ENCODE data around the gene PIBF1.

The PIBF1 gene

GRCh38 chr13:73058736-73059459 is 277.0 kb downstream of the PIBF1 start, which contains the start of gene KLF5:
Gene KLF5, plus strand, starts transcription at chr13:73059005. Its CDS starts 323 bp downstream, at chr13:73059328.
- DNase-seq (ENCODE audit: low read depth in 3 of 3), result peak; percentile 85 to 96 (median 90)

DNA sequence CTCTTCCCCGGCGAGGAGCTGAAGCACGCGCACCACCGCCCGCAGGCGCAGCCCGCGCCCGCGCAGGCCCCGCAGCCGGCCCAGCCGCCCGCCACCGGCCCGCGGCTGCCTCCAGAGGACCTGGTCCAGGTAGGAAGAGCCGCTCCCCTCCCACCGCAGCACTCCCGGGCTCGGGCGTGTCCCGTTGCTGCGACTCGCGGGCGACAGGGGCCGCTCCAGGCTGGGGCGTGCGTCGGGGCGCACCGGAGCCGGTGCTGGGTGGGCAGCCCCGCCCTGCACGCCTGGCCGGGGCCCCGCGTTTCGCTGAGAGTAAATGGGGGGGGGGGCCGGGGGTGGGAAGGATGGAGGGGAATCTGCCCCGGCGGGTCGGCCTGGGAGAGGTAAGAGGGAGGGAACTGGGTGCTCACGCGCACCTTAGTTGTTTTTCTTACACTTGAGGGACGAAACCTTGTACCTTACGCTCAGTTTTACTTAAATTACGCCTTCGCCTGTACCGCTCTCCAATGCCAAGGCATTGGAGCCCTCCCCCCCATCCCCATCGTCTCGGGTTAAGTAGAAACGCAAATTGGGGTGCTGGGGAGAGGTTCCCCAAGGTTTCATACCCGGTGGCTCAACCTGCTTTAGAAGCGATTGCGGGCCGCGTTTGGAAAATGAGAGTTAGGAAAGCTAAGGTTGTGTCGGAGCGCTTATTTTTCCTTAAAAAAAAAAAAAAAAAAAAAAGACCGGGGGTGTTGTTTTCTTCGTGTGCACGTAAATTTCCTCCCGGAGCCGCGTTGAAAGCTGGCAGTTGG is 277.7 kb downstream of the PIBF1 start:
- peak in 2 of 3 experiments; percentile 1 to 36 for DNase-seq (ENCODE audit: low read depth in 3 of 3)

DNA sequence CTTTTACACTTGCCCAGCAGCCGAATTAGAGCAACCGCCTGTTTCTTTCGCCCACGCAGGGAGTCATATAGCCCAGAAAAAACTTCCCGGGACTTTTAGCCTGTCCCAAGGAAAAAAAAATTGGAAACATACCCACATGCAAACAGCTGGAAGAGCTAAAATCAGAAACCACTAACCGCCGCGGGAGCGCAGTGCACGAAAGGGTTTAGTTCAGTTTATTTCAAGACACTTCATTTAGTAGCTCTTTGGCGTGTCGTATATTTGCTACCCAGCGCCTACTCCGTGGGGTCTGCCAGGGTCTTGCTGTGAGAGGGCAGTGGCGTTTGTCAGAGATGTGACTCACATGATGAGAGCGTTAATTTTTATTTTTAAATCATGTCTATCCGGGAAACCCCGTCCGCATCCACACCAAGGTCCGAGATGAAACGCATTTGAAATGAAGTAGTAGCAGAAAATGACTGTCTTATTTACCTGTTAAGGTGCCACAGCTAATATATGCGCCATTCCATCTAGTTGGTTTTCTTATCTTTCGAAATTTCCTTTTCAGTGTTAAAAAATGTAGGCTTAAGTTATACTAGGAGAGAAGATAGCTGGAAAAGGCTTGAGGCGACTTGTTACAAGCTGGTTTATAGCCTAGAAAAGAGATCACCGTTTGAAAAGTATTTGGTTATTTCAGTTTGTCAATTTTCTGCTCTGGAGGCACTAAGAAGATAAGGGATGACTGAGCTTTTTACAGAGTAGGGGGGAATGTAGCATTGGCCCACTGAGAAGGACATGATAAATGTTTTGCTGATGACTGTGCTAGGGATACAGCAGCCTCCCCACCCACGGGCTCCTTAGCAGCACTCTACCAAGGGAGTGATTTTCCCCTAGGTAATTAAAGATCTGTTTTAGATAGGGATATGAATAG is 278.6 kb downstream of the PIBF1 start:
- DNase-seq (ENCODE audit: low read depth in 3 of 3), result no peak

- DNase-seq (ENCODE audit: low read depth in 3 of 3), result no peak
These were observed 279.5 kb downstream of the PIBF1 start for GRCh38 chr13:73061473-73061872.

DNA sequence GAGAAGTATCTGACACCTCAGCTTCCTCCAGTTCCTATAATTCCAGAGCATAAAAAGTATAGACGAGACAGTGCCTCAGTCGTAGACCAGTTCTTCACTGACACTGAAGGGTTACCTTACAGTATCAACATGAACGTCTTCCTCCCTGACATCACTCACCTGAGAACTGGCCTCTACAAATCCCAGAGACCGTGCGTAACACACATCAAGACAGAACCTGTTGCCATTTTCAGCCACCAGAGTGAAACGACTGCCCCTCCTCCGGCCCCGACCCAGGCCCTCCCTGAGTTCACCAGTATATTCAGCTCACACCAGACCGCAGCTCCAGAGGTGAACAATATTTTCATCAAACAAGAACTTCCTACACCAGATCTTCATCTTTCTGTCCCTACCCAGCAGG is 279.9 kb downstream of the PIBF1 start:
- DNase-seq (ENCODE audit: low read depth in 3 of 3), result no peak

GRCh38 chr13:73062468-73062867 is 280.5 kb downstream of the PIBF1 start:
- DNase-seq (ENCODE audit: low read depth in 3 of 3), result no peak

DNA sequence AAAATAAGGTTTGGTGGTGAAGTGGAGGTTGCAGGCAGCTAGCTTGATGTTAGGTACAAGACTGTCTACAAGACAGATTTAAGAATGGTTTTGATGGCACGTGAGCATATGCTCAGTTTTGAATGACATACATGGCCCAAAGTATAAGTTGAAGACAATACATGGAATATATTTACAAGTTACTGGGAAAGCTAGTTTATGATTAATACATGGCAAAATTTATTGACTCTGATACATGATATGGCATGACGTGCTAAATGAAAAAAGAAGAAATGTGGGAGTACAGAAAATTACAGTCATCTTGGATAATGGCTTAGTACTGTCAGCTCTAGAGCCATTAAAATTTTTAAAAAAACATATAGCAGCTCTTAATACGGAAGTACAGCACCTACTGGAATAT is 281.2 kb downstream of the PIBF1 start:
- no peak for DNase-seq (ENCODE audit: low read depth in 3 of 3)

DNA sequence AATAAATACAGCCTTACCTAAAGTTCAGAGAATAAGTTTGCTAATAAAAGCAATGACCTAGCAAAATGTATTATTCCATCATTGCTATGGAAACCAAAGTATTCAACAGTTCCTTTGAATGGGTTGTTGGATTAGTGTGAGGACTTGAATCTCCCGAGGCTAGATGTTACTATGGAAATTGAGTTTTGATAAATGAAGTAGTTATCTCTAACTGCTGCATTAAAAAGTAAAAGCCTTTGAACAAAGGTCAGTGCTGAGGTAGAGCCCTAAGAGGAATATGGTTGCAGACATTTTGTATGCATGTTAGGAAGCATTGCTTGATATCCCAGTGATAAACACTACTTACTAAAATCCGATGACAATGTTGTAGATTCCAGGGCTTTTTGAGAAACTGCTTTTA is 283.1 kb downstream of the PIBF1 start:
- no peak for DNase-seq (ENCODE audit: low read depth in 3 of 3)

GRCh38 chr13:73065665-73066340 is 283.9 kb downstream of the PIBF1 start:
- no peak for DNase-seq (ENCODE audit: low read depth in 3 of 3)

Measured in stimulated activated CD4-positive, alpha-beta T cell treated with anti-CD3 and anti-CD28 coated beads, TNF-alpha, amount 100 ng/mL, for 24 hours (primary cell).